HEK293 (cell line): ENCODE results near the gene COL12A1.

Experiments used
- CTCF ChIA-PET: fragments of 350-600 bp; formaldehyde crosslinking; extraction: SDS; loops from one replicate; lab custom pipeline; 2021; ENCODE audit warnings: antibody characterized with exemption; lab: Yijun Ruan, JAX
- POLR2A ChIA-PET: fragments of 300-600 bp; formaldehyde crosslinking; extraction: SDS; loops from one replicate; lab custom pipeline; 2020; ENCODE audit warnings: antibody characterized with exemption, inconsistent platforms; lab: Yijun Ruan, JAX
- H3K27ac ChIP-seq: fragments of 200-500 bp; sonication (Bioruptor generic); 2 replicates; pipeline ENCODE4 v1.5.1; 2014; ENCODE audit warnings: low read depth, low read length, control low read depth, inconsistent platforms; ENCODE audit errors: extremely low read depth
- H3K36me3 ChIP-seq, 2 experiments: fragments of 200-500 bp in 1 of 2; sonication (Bioruptor generic) in 1 of 2; 1 replicate in 1 of 2; 2 replicates in 1 of 2; pipeline ENCODE4 v1.5.1; 2014 to 2017; ENCODE audit warnings: inconsistent platforms in 2 of 2, low read length in 2 of 2; ENCODE audit not compliant: control insufficient read depth in 2 of 2, insufficient read depth in 1 of 2
- H3K4me1 ChIP-seq: fragments of 200-500 bp; sonication (Bioruptor generic); 2 replicates; pipeline ENCODE4 v1.5.1; 2014; ENCODE audit warnings: mild to moderate bottlenecking, low read length, inconsistent platforms; ENCODE audit not compliant: control insufficient read depth, insufficient read depth
- H3K4me3 ChIP-seq: 2 replicates; pipeline ENCODE4 v1.5.1; 2011; ENCODE audit warnings: low read depth, mild to moderate bottlenecking, control low read depth, low read length, moderate library complexity
- H3K9me3 ChIP-seq: fragments of 200-500 bp; sonication (Bioruptor generic); 2 replicates; pipeline ENCODE4 v1.5.1; 2014; ENCODE audit warnings: low read depth, low read length, inconsistent platforms; ENCODE audit not compliant: control insufficient read depth, insufficient read depth
- SP3 ChIP-seq: fragments of 450-650 bp; formaldehyde crosslinking; IDR thresholded peaks from 2 replicates; pipeline ENCODE4 v1.5.1; 2016; ENCODE audit warnings: missing biosample characterization, missing genetic modification characterization
- TCF7L2 ChIP-seq: IDR thresholded peaks from 2 replicates; pipeline ENCODE4 v1.6.1; 2011; ENCODE audit warnings: low read depth, mild to moderate bottlenecking, inconsistent platforms, low read length, moderate library complexity, borderline replicate concordance
- ZBTB8A ChIP-seq: fragments of 450-650 bp; formaldehyde crosslinking; IDR thresholded peaks from 2 replicates; pipeline ENCODE4 v1.5.1; 2016; ENCODE audit warnings: missing biosample characterization, missing genetic modification characterization
- ZEB2 ChIP-seq: fragments of 450-650 bp; formaldehyde crosslinking; IDR thresholded peaks from 2 replicates; pipeline ENCODE4 v1.5.1; 2016; ENCODE audit warnings: missing biosample characterization, missing genetic modification characterization
- ZNF248 ChIP-seq: fragments of 450-650 bp; formaldehyde crosslinking; IDR thresholded peaks from 2 replicates; pipeline ENCODE4 v1.5.1; 2017; ENCODE audit warnings: missing biosample characterization, missing genetic modification characterization
- ZNF274 ChIP-seq, 2 experiments: fragments of 200-500 bp in 1 of 2; fragments of 450-650 bp in 1 of 2; sonication (Bioruptor generic) in 1 of 2; formaldehyde crosslinking in 1 of 2; IDR thresholded peaks; 2 replicates each; pipeline versions ENCODE4 v1.5.1 to v1.6.1; 2014 to 2016; ENCODE audit warnings: borderline replicate concordance in 1 of 2, inconsistent platforms in 1 of 2, low read length in 1 of 2, missing biosample characterization in 1 of 2, missing genetic modification characterization in 1 of 2
- ZNF510 ChIP-seq: fragments of 450-650 bp; formaldehyde crosslinking; IDR thresholded peaks from 2 replicates; pipeline ENCODE4 v1.5.1; 2018; ENCODE audit warnings: mild to moderate bottlenecking, missing genetic modification characterization, missing biosample characterization; ENCODE audit not compliant: insufficient replicate concordance
- ZNF621 ChIP-seq: fragments of 450-650 bp; formaldehyde crosslinking; IDR thresholded peaks from 2 replicates; pipeline ENCODE4 v1.5.1; 2017; ENCODE audit warnings: missing biosample characterization, missing genetic modification characterization
- ZNF624 ChIP-seq: fragments of 450-650 bp; formaldehyde crosslinking; IDR thresholded peaks from 2 replicates; pipeline ENCODE4 v1.5.1; 2017; ENCODE audit warnings: missing biosample characterization, missing genetic modification characterization
- ZNF626 ChIP-seq: fragments of 450-650 bp; sonication (Bioruptor Pico); formaldehyde crosslinking; IDR thresholded peaks from 2 replicates; pipeline ENCODE4 v1.5.1; 2018; ENCODE audit warnings: missing biosample characterization, missing genetic modification characterization, inconsistent platforms
- ZNF660 ChIP-seq: fragments of 450-650 bp; IDR thresholded peaks from 2 replicates; pipeline ENCODE4 v1.5.1; 2018; ENCODE audit warnings: missing biosample characterization, mild to moderate bottlenecking, missing genetic modification characterization
- ZNF792 ChIP-seq: fragments of 450-650 bp; formaldehyde crosslinking; IDR thresholded peaks from 2 replicates; pipeline ENCODE4 v1.5.1; 2016; ENCODE audit warnings: missing biosample characterization, missing genetic modification characterization
- ZSCAN16 ChIP-seq: fragments of 450-650 bp; formaldehyde crosslinking; IDR thresholded peaks from 2 replicates; pipeline ENCODE4 v1.5.1; 2016; ENCODE audit warnings: missing biosample characterization, missing genetic modification characterization
- ZSCAN30 ChIP-seq: fragments of 450-650 bp; IDR thresholded peaks from 2 replicates; pipeline ENCODE4 v1.5.1; 2018; ENCODE audit warnings: missing biosample characterization, mild to moderate bottlenecking, missing genetic modification characterization, moderate library complexity
- TF ChIP-seq, protein P1 (sequence below): fragments of 450-650 bp; formaldehyde crosslinking; conservative IDR thresholded peaks from 2 replicates; pipeline ENCODE4 v1.5.1; 2016; ENCODE audit warnings: low read depth, missing biosample characterization, missing genetic modification characterization
- TF ChIP-seq, protein P2 (sequence below): fragments of 450-650 bp; formaldehyde crosslinking; IDR thresholded peaks from 2 replicates; pipeline ENCODE4 v1.5.1; 2016; ENCODE audit warnings: missing biosample characterization, missing genetic modification characterization, borderline replicate concordance
- TF ChIP-seq, protein P3 (sequence below): fragments of 450-650 bp; formaldehyde crosslinking; IDR thresholded peaks from 2 replicates; pipeline ENCODE4 v1.5.1; 2016; ENCODE audit warnings: missing biosample characterization, missing genetic modification characterization
- TF ChIP-seq, protein P4 (sequence below): fragments of 450-650 bp; formaldehyde crosslinking; IDR thresholded peaks from 2 replicates; pipeline ENCODE4 v1.5.1; 2016; ENCODE audit warnings: missing biosample characterization, missing genetic modification characterization
- TF ChIP-seq, protein P5 (sequence below): fragments of 450-650 bp; formaldehyde crosslinking; IDR thresholded peaks from 2 replicates; pipeline ENCODE4 v1.5.1; 2016; ENCODE audit warnings: missing biosample characterization, missing genetic modification characterization
- TF ChIP-seq, protein P6 (sequence below): fragments of 450-650 bp; IDR thresholded peaks from 2 replicates; pipeline ENCODE4 v1.5.1; 2018; ENCODE audit warnings: missing biosample characterization, mild to moderate bottlenecking, missing genetic modification characterization

Gene COL12A1

DNA sequence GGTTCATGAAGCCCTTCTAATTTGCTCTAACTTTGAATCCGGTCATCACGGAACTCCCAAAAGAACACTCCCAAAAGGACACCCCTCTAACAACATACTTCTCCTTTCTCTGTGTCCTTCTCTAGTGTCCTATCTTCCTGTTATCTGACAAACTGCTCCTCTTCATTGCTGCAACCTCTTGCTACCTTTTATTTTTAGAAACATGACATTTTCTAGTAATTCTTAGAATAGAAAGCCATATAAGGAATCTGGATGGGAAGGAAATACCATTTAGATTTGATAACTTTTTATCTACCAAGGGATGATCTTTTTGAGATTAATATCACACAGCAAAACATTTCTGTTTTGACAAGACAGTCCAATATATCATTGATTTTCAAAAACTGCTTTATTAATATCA lies 63.1 kb downstream of the COL12A1 start (continued):
- TF ChIP-seq, protein P1, sequence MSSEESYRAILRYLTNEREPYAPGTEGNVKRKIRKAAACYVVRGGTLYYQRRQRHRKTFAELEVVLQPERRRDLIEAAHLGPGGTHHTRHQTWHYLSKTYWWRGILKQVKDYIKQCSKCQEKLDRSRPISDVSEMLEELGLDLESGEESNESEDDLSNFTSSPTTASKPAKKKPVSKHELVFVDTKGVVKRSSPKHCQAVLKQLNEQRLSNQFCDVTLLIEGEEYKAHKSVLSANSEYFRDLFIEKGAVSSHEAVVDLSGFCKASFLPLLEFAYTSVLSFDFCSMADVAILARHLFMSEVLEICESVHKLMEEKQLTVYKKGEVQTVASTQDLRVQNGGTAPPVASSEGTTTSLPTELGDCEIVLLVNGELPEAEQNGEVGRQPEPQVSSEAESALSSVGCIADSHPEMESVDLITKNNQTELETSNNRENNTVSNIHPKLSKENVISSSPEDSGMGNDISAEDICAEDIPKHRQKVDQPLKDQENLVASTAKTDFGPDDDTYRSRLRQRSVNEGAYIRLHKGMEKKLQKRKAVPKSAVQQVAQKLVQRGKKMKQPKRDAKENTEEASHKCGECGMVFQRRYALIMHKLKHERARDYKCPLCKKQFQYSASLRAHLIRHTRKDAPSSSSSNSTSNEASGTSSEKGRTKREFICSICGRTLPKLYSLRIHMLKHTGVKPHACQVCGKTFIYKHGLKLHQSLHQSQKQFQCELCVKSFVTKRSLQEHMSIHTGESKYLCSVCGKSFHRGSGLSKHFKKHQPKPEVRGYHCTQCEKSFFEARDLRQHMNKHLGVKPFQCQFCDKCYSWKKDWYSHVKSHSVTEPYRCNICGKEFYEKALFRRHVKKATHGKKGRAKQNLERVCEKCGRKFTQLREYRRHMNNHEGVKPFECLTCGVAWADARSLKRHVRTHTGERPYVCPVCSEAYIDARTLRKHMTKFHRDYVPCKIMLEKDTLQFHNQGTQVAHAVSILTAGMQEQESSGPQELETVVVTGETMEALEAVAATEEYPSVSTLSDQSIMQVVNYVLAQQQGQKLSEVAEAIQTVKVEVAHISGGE (tag by site-specific recombination): no peak
- TF ChIP-seq ZNF660 (no peak), ZNF621 (tag by site-specific recombination) (no peak), ZBTB8A (tag by site-specific recombination) (no peak), ZNF626 (tag by site-specific recombination) (no peak), ZNF792 (tag by site-specific recombination) (no peak)
- TF ChIP-seq, protein P2, sequence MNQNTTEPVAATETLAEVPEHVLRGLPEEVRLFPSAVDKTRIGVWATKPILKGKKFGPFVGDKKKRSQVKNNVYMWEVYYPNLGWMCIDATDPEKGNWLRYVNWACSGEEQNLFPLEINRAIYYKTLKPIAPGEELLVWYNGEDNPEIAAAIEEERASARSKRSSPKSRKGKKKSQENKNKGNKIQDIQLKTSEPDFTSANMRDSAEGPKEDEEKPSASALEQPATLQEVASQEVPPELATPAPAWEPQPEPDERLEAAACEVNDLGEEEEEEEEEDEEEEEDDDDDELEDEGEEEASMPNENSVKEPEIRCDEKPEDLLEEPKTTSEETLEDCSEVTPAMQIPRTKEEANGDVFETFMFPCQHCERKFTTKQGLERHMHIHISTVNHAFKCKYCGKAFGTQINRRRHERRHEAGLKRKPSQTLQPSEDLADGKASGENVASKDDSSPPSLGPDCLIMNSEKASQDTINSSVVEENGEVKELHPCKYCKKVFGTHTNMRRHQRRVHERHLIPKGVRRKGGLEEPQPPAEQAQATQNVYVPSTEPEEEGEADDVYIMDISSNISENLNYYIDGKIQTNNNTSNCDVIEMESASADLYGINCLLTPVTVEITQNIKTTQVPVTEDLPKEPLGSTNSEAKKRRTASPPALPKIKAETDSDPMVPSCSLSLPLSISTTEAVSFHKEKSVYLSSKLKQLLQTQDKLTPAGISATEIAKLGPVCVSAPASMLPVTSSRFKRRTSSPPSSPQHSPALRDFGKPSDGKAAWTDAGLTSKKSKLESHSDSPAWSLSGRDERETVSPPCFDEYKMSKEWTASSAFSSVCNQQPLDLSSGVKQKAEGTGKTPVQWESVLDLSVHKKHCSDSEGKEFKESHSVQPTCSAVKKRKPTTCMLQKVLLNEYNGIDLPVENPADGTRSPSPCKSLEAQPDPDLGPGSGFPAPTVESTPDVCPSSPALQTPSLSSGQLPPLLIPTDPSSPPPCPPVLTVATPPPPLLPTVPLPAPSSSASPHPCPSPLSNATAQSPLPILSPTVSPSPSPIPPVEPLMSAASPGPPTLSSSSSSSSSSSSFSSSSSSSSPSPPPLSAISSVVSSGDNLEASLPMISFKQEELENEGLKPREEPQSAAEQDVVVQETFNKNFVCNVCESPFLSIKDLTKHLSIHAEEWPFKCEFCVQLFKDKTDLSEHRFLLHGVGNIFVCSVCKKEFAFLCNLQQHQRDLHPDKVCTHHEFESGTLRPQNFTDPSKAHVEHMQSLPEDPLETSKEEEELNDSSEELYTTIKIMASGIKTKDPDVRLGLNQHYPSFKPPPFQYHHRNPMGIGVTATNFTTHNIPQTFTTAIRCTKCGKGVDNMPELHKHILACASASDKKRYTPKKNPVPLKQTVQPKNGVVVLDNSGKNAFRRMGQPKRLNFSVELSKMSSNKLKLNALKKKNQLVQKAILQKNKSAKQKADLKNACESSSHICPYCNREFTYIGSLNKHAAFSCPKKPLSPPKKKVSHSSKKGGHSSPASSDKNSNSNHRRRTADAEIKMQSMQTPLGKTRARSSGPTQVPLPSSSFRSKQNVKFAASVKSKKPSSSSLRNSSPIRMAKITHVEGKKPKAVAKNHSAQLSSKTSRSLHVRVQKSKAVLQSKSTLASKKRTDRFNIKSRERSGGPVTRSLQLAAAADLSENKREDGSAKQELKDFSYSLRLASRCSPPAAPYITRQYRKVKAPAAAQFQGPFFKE (tag by site-specific recombination): no peak

DNA sequence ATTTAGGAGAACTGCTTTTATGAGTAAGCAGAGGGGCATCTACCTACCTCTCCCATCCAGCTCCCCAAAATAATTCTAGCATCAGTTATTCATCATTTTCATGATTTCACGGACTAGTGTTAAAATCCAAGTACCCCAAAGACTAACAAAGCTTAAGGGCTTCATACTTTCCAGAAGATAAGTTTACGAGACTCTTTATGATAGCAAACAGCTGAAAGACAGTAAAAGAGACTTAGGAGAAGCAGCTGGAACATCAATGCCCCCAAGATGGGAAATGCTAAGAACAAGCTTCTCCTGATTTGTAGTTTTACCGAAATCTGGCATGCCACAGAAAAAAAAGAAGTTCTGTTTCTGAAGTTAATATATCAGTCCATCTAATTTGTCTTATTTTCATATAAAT lies 70.0 kb downstream of the COL12A1 start:
- no peak overlapping the region for H3K27ac ChIP-seq
- no peaks in the 10 kb centered on the region for H3K4me1 ChIP-seq
- no peaks in the 10 kb centered on the region for H3K36me3 ChIP-seq
- POLR2A ChIA-PET: no interaction called here
- no peak overlapping the region for H3K4me3 ChIP-seq
- no peaks in the 10 kb centered on the region for H3K9me3 ChIP-seq
- CTCF ChIA-PET: interaction anchor here (1.0 kb wide), 1 partner anchor 73 kb away, joined by 3 read pairs; no protein-coding TSS in a partner anchor
- TF ChIP-seq ZNF248 (tag by site-specific recombination) (no peak), ZSCAN30 (tag by site-specific recombination) (no peak), ZNF792 (tag by site-specific recombination) (no peak), ZEB2 (tag by site-specific recombination) (no peak), SP3 (no peak), ZNF624 (tag by site-specific recombination) (no peak), ZNF274 (IDR thresholded peaks at IDR 0.05; ENCODE audit: low read length) (no peak), ZNF274 (tag by site-specific recombination; IDR thresholded peaks at IDR 0.05; ENCODE audit: borderline replicate concordance) (no peak), ZNF510 (tag by site-specific recombination) (no peak), TCF7L2 (no peak), ZSCAN16 (tag by site-specific recombination) (no peak)
- TF ChIP-seq, protein P3, sequence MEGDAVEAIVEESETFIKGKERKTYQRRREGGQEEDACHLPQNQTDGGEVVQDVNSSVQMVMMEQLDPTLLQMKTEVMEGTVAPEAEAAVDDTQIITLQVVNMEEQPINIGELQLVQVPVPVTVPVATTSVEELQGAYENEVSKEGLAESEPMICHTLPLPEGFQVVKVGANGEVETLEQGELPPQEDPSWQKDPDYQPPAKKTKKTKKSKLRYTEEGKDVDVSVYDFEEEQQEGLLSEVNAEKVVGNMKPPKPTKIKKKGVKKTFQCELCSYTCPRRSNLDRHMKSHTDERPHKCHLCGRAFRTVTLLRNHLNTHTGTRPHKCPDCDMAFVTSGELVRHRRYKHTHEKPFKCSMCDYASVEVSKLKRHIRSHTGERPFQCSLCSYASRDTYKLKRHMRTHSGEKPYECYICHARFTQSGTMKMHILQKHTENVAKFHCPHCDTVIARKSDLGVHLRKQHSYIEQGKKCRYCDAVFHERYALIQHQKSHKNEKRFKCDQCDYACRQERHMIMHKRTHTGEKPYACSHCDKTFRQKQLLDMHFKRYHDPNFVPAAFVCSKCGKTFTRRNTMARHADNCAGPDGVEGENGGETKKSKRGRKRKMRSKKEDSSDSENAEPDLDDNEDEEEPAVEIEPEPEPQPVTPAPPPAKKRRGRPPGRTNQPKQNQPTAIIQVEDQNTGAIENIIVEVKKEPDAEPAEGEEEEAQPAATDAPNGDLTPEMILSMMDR (tag by site-specific recombination): no peak
- TF ChIP-seq, protein P4, sequence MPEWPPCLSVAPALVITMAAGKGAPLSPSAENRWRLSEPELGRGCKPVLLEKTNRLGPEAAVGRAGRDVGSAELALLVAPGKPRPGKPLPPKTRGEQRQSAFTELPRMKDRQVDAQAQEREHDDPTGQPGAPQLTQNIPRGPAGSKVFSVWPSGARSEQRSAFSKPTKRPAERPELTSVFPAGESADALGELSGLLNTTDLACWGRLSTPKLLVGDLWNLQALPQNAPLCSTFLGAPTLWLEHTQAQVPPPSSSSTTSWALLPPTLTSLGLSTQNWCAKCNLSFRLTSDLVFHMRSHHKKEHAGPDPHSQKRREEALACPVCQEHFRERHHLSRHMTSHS: no peak
- TF ChIP-seq, protein P5, sequence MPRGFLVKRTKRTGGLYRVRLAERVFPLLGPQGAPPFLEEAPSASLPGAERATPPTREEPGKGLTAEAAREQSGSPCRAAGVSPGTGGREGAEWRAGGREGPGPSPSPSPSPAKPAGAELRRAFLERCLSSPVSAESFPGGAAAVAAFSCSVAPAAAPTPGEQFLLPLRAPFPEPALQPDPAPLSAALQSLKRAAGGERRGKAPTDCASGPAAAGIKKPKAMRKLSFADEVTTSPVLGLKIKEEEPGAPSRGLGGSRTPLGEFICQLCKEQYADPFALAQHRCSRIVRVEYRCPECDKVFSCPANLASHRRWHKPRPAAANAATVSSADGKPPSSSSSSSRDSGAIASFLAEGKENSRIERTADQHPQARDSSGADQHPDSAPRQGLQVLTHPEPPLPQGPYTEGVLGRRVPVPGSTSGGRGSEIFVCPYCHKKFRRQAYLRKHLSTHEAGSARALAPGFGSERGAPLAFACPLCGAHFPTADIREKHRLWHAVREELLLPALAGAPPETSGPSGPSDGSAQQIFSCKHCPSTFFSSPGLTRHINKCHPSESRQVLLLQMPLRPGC: no peak
- TF ChIP-seq, protein P6, sequence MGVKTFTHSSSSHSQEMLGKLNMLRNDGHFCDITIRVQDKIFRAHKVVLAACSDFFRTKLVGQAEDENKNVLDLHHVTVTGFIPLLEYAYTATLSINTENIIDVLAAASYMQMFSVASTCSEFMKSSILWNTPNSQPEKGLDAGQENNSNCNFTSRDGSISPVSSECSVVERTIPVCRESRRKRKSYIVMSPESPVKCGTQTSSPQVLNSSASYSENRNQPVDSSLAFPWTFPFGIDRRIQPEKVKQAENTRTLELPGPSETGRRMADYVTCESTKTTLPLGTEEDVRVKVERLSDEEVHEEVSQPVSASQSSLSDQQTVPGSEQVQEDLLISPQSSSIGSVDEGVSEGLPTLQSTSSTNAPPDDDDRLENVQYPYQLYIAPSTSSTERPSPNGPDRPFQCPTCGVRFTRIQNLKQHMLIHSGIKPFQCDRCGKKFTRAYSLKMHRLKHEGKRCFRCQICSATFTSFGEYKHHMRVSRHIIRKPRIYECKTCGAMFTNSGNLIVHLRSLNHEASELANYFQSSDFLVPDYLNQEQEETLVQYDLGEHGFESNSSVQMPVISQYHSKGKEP (tag by site-specific recombination): no peak
